Mononuclear cell (primary cell): ENCODE measurements around the gene DRICH1. TPM values are rescaled to one million over a fixed set of nuclear protein-coding genes. Genes with fewer than 3 reads are reported as not detected.
"Not testable (repeated sequence)": the region's sequence is repeated elsewhere in the genome, so short reads cannot be mapped to it uniquely, and the experiment has no call there.

ENCODE experiments used
- H3K27me3 ChIP-seq: 2 replicates; pipeline ENCODE4 v1.6.0; 2011; ENCODE audit warnings: low read length, control low read depth; ENCODE audit not compliant: insufficient read depth
- H3K4me1 ChIP-seq: 2 replicates; pipeline ENCODE4 v1.5.1; 2011; ENCODE audit warnings: mild to moderate bottlenecking, low read length, control low read depth; ENCODE audit not compliant: insufficient read depth
- H3K4me3 ChIP-seq: 2 replicates; pipeline ENCODE4 v1.5.1; 2011; ENCODE audit warnings: mild to moderate bottlenecking, low read length, moderate library complexity
- H3K9me3 ChIP-seq: 2 replicates; pipeline ENCODE4 v1.5.1; 2011; ENCODE audit warnings: low read depth, mild to moderate bottlenecking, control low read depth, low read length
- total RNA-seq: library from RNA; depleted of rRNA; stranded (reverse); fragments of >200 nt; gene quantifications from one replicate; pipeline ENCODE4 v1.2.3, GENCODE V29; 2012

The DRICH1 gene
- total RNA-seq, 1 donor: 0.73 TPM

DNA sequence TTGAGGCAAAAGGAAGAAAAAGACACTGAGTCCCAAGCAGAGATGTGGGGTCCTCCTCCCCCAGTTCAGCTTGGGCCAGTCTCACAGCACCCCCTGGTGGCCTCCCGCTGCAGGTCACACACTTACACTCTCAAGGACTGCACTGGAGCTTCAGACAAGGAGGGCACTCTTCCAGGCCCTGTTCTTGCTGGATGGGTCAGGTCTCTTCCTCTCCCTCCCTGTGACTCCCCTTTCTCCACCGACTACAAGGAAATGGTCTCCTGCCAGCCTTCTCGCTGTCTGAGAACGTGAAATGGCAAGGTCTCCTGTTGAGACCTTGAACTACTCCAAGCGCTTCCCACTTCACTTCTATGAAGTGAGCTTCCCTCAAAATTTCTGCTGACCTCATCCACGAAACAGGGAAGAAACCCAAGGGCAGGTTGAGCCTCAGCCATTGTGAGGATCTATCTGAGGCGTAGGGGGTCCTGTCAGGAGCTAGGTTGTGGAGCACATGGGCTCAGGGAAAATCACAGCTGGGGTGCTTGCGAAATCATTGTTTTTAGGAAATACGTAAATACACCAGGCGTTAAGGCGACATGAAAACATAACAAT lies 40.8 kb downstream of the DRICH1 start:
- Histone ChIP-seq H3K4me1 (no peaks in the 10 kb centered on the region), H3K9me3 (no peaks in the 10 kb centered on the region), H3K27me3 (no peaks in the 10 kb centered on the region), H3K4me3 (no peak overlapping the region)

DNA sequence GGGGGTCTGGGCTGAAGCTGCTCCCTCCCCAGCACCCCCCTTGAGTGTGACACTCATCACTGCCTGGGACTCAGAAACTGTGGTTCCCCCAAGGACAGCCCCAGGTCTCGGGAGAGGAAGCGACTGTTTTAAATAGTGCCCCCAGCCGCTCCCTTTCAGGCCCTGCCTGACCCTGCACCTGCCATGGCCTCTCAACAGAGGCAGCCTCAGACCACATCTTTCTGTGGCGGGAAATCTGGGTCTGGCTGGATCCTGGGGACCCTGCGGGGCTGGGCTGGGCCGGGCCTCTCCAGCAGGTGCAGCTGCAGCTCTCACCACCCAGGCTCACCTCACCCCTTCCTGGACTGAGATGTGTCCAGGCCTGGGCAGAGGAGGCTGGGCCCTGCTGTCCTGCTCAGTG lies 48.3 kb downstream of the DRICH1 start:
- Histone ChIP-seq H3K27me3 (no peaks in the 10 kb centered on the region), H3K4me3 (no peak overlapping the region), H3K4me1 (no peaks in the 10 kb centered on the region), H3K9me3 (no peaks in the 10 kb centered on the region)

DNA sequence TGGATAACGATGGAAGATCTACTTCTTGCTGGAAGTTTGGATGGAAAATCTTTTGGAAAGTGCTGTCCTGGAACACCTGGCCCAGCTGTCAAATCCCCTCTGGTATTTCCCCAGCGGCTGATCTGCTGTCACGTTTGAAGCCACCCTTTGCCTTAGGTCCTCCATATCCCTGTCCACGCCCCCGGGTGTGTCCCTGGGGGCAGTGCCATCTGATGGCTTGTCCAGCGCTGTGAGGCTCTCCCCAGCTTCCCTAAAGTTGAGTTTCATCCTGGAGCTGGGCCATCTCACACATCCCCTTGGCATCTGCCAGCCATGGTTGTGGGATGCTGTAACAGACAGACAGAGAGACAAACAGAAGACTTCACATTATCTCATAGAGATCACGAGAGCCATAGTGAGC lies 49.0 kb downstream of the DRICH1 start:
- H3K27me3 ChIP-seq: no peaks in the 10 kb centered on the region
- no peaks in the 10 kb centered on the region for H3K9me3 ChIP-seq
- H3K4me3 ChIP-seq: no peak overlapping the region
- H3K4me1 ChIP-seq: no peaks in the 10 kb centered on the region

DNA sequence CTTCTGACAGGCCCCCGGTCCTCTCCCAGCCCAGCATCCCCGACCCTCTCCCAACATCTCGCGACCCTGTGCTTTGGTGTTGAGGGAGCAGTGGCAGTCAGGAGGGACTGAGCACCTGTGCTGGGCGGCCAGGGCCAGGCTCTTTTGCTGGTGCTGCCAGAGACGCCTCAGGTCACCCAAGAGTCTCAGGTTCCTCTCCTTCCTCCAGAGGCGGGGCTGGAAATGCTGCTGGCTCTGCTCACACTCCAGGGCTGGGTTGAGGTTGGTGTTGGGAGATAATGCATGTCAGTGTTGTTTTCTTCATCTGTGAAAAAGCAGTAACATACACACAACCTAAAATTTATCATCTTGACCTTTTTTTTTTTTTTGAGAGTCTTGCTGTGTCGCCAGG lies 50.9 kb downstream of the DRICH1 start:
- H3K27me3 ChIP-seq: no peaks in the 10 kb centered on the region

DNA sequence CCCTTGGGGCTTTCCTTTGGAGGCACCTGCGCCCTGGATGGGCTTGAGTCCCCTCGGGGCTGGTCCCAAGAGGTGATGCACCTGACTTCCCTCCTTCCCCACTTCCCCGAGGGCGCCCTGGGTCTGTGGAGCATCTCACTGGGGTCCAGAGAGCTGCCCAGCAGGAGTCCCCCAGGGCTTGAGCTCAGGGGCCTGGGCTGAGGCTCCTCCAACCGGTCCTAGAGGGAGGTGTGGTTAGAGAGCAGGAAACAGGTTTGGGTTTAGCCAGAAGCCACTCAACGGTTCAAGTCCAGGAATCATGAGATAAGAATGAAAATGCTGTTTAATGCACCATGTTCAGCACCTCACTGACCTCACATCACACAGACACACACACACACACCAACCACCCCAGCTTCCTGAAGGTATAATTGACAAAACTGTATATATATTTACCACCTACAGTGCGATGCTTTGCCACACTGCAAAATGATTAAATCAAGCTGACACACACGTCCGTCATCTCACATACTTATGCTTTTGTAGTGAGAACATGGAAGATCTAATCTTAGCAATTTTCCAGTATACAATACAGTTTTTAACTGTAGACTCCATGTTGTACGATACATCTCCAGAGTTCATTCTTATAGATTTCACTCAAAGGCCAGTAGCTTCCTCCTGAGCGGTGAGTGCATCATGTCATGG lies 51.4 kb downstream of the DRICH1 start:
- Histone ChIP-seq H3K9me3 (no peaks in the 10 kb centered on the region), H3K4me3 (no peak overlapping the region), H3K27me3 (no peaks in the 10 kb centered on the region), H3K4me1 (no peaks in the 10 kb centered on the region)

More for the DNA sequence above, 50.9 kb downstream of the DRICH1 start:
- Histone ChIP-seq H3K9me3 (no peaks in the 10 kb centered on the region), H3K4me3 (no peak overlapping the region), H3K4me1 (no peaks in the 10 kb centered on the region)

DNA sequence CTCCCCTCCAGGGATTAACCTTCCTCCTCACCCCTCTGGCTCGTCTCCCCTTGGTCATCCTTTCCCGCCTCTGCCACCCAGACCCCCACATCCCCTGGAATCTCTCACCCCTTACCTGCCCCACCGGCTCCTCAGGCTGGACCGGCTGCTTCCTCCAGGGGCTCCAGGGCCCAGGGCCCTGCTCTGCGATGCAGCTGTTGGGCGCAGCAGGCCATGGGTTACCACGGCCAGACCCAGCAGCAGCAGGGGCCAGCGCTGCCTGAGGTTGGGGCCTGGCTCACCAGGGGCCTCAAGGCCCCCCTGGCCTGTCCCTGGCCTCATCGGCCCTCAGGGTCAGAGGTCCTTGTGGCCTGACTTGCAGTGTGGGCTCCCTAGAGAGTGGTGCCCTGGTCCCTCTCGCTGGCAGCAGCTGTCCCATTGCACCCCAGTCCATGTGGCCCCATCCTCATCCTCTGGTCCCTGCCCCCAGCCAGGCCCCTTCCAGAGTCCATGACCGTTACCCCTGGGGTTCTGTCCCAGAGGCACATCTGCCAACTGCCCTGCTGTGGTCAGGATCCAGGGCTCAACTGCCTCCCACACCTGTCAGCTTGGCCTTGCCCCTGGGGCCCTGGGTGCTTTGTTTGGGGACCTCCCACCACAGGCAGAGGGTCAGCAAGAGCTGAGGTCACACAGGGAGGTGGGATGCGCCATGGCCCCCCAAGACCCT lies 52.1 kb downstream of the DRICH1 start, which contains the start of gene IGLL1:
Gene IGLL1 (minus strand): TSS at position 421 of the 706 bp plus-strand sequence. CDS start 100 bp downstream, at position 321.
- no peak within 1 kb of the TSS for H3K4me3 ChIP-seq
- H3K9me3 ChIP-seq: no peaks in the 10 kb centered on the region
- no peaks in the 10 kb centered on the region for H3K27me3 ChIP-seq
- no peaks in the 10 kb centered on the region for H3K4me1 ChIP-seq

DNA sequence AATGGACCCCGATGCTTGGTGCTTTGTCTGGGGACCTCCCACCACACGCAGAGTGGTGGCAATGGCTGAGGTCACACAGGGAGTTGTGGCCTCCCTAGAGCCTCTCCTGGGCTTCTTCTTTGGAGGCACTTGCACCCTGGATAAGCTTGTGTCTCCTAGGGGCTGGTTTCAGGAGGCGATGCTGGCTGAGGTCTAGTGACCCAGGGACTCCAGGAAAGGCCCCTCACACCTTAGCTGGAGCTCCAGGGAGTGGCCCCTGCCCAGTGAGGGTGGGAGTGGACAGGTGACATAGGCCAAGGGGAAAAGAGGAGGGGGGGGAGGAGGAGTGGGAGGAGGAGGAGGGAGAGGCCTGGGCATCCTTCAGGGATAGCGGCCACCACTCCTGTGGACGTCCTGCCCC lies 52.8 kb downstream of the DRICH1 start:
- Histone ChIP-seq H3K4me3 (no peak overlapping the region), H3K27me3 (no peaks in the 10 kb centered on the region), H3K9me3 (no peaks in the 10 kb centered on the region), H3K4me1 (no peaks in the 10 kb centered on the region)

DNA sequence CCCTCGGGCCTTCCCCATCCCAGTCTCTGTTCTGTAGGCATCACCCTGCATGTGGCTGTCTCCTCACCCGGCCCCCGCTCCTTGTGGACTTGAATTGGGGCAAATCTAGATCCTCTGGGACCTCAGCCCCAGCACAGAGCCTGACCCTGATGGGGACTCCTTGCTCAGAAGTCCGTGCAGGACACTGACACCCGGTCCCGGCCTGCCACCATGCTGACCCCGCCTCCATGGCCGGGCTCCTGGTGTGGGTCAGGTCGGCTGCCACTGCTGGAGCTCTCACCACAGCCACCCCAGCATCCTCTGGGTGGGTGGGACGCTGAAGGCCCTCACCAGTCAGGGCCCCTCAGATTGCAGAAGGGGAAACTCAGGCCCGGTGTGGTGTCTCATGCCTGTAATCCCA lies 53.8 kb downstream of the DRICH1 start:
- H3K4me3 ChIP-seq: no peak overlapping the region
- H3K4me1 ChIP-seq: no peaks in the 10 kb centered on the region
- no peaks in the 10 kb centered on the region for H3K27me3 ChIP-seq
- no peaks in the 10 kb centered on the region for H3K9me3 ChIP-seq

DNA sequence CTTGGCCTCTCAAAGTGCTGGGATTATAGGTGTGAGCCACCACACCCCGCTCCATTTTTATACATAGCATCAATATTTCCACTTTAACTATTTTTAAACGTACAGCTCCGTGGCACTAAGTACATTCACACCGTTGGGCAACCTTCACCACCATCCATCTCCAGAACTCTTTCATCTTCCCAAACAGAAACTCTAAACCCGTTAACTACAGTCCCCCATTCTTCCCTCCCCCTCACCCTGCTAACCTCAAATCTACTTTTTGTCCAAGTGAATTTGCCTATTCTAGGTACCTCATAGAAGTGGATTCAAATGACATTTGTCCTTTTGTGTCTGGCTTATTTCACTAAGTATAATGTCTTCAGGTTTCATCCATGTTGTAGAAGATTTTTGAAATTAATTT lies 55.4 kb downstream of the DRICH1 start:
- Histone ChIP-seq H3K9me3 (no peaks in the 10 kb centered on the region), H3K4me1 (no peaks in the 10 kb centered on the region), H3K4me3 (no peak overlapping the region), H3K27me3 (no peaks in the 10 kb centered on the region)

DNA sequence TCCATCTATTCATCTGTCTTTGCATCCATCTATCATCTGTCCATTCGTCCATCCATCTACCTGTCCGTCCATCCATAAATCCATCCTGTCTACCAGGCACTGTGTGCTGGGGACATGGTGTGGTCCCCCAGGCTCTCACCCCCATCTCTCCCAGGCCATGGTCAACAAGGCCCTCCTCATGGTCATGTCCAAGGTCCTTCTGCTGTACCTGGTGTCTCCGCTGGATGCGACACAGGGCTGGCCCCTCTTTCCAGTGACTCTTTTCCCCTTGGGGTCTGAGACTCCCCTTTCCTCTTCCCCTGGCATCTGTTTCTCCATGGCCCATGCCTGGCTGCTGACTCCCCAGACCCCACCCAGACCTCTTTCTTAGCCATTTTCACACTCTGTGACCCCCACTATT lies 56.5 kb downstream of the DRICH1 start:
- Histone ChIP-seq H3K9me3 (no peaks in the 10 kb centered on the region), H3K4me3 (no peak overlapping the region), H3K4me1 (no peaks in the 10 kb centered on the region), H3K27me3 (no peaks in the 10 kb centered on the region)

DNA sequence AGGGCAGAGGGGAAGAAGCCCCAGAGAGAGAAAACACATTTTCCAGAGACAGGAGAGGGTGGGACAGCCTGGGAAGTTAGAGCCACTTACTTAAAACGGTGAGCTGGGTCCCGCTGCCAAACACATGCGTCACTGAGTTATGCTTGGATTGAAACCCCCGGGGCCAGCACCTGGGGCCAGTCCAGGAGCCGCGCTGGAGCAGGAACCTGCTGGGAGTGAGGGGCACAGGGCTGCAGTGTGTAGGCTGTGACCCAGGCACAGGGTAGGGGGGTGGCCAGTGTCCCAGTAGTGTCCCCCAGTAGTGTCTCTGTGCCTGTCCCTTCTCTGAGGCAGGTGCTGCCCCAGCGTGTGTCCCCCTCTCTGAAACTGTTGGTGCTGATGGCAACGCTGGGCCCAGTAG lies 57.2 kb downstream of the DRICH1 start:
- no peaks in the 10 kb centered on the region for H3K9me3 ChIP-seq
- no peaks in the 10 kb centered on the region for H3K27me3 ChIP-seq
- H3K4me1 ChIP-seq: no peaks in the 10 kb centered on the region
- H3K4me3 ChIP-seq: no peak overlapping the region

DNA sequence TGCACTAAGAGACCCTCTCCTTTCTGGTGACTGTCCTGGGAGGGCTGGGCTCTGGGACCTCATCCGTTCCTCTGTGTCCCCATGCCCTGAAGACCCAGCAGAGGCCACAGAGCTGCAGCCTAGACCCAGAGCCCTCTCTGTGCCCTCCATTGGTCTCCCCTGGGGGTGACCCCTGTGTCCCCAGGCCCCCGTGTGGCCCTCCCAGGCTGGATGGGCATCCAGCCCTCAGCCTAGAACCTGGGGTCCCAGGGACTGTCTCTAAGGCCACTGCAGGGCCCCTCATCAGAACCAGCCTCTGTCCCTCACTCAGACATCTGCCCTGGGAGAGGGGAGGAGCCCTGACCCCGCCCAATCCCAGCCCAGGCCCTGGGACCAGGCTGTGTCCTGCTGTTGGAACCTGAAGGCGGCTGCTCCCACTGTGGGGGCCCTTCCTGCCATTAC lies 57.7 kb downstream of the DRICH1 start:
- H3K4me3 ChIP-seq: no peak overlapping the region
- H3K4me1 ChIP-seq: no peaks in the 10 kb centered on the region
- H3K9me3 ChIP-seq: no peaks in the 10 kb centered on the region
- no peaks in the 10 kb centered on the region for H3K27me3 ChIP-seq

DNA sequence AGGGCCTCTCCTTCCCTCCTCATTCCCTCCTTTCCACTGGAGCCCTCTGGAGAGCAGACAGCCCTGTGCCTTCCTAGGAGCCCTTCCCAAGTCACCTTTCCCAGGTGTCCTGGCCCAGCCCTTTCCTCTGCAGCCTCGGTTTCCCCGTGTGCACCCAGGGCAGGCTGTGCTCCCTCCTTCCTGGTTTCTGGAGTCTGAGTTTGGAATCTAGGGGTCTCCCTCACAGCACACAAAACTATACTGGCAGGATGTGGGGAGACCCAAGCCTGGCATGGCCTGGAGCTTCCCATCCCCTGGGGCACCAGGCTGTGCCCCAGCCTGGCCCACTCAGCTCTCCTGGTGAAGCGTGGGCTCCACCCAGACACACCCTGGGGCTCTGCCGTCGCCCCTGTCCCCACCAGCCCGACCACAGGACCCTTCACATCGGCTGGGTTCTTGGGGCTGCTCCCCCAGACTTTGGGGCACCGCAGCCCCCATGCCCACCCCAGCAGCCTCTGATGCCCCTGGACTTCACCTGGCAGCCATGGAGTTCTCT lies 58.4 kb downstream of the DRICH1 start:
- not testable (repeated sequence) for H3K27me3 ChIP-seq, H3K9me3 ChIP-seq, H3K4me3 ChIP-seq, H3K4me1 ChIP-seq

DNA sequence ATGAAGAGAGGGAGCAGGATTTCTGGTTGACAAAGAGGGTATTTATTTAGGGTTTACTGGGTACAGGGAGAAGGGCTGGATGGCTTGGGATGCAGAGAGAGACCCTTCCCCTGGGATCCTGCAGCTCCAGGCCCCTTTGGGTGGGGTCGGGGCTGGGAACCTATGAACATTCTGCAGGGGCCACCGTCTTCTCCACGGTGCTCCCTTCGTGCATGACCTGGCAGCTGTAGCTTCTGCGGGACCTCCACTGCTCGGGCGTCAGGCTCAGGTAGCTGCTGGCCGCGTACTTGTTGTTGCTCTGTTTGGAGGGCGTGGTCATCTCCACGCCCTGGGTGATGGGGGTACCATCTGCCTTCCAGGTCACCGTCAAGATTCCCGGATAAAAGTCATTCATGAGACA lies 59.0 kb downstream of the DRICH1 start:
- not testable (repeated sequence) for H3K4me1 ChIP-seq, H3K9me3 ChIP-seq, H3K4me3 ChIP-seq, H3K27me3 ChIP-seq

DNA sequence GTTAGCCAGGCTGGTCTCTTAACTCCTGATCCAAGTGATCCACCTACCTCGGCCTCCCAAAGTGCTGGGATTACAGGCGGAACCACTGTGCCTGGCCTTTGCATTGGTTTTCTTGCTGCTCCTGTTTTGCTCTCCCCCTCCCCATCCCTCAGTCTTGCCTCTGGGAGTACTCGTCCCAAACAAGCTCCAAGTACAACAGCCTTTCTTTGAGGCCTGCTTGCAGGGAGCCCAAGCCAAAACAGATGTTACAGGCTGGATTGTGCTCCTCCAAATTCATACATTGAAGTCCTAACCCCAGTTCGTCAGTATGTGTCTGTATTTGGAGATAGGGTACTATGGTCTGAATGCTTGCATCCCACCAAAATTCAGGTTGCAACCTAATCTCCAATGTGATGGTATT lies 60.6 kb downstream of the DRICH1 start:
- Histone ChIP-seq H3K4me3 (no peak overlapping the region), H3K9me3 (no peaks in the 10 kb centered on the region), H3K4me1 (no peaks in the 10 kb centered on the region), H3K27me3 (peaks cover 7% of the 10 kb centered on the region)
